H9 (cell line): ENCODE data around the gene RNF225. TPM values are rescaled to one million over a fixed set of nuclear protein-coding genes. Genes with fewer than 3 reads are reported as not detected.

Experiments
- DNase-seq: peaks from one replicate; pipeline ENCODE4 v3.0.0-alpha.2; 2017
- H2AFZ ChIP-seq: one replicate; pipeline ENCODE4 v1.6.1; 2013; ENCODE audit warnings: mild to moderate bottlenecking, low read length, control low read depth, moderate library complexity
- H2AK5ac ChIP-seq: 2 replicates; pipeline ENCODE4 v1.6.1; 2013; ENCODE audit warnings: low read length, control low read depth, mixed read lengths; ENCODE audit not compliant: insufficient read length
- H2BK120ac ChIP-seq: one replicate; pipeline ENCODE4 v1.6.1; 2013; ENCODE audit warnings: low read depth, mild to moderate bottlenecking, low read length, control low read depth, inconsistent platforms; ENCODE audit not compliant: poor library complexity, severe bottlenecking
- H2BK12ac ChIP-seq: 2 replicates; pipeline ENCODE4 v1.6.1; 2013; ENCODE audit warnings: low read length, control low read depth, mixed read lengths, low read depth; ENCODE audit not compliant: insufficient read length
- H2BK15ac ChIP-seq: 2 replicates; pipeline ENCODE4 v1.6.1; 2013; ENCODE audit warnings: low read depth, low read length, control low read depth
- H2BK20ac ChIP-seq: one replicate; pipeline ENCODE4 v1.6.1; 2013; ENCODE audit warnings: low read depth, mild to moderate bottlenecking, low read length, control low read depth, inconsistent platforms; ENCODE audit not compliant: poor library complexity, severe bottlenecking
- H2BK5ac ChIP-seq: 2 replicates; pipeline ENCODE4 v1.6.1; 2013; ENCODE audit warnings: low read length, control low read depth, mixed read lengths; ENCODE audit not compliant: insufficient read length
- H3K14ac ChIP-seq: 2 replicates; pipeline ENCODE4 v1.6.1; 2013; ENCODE audit warnings: low read length, control low read depth; ENCODE audit not compliant: insufficient read depth
- H3K18ac ChIP-seq: 2 replicates; pipeline ENCODE4 v1.6.1; 2013; ENCODE audit warnings: low read depth, mild to moderate bottlenecking, mixed read lengths, low read length, control low read depth; ENCODE audit not compliant: insufficient read length
- H3K23ac ChIP-seq: 2 replicates; pipeline ENCODE4 v1.6.1; 2013; ENCODE audit warnings: low read length, control low read depth, mixed read lengths, low read depth; ENCODE audit not compliant: insufficient read length
- H3K23me2 ChIP-seq: 2 replicates; pipeline ENCODE4 v1.6.1; 2013; ENCODE audit warnings: low read depth, mild to moderate bottlenecking, mixed read lengths, low read length, control low read depth; ENCODE audit not compliant: insufficient read length, poor library complexity, severe bottlenecking
- H3K27ac ChIP-seq: 2 replicates; pipeline ENCODE4 v1.5.1; 2013; ENCODE audit warnings: low read length, control low read depth, mixed read lengths, low read depth; ENCODE audit not compliant: insufficient read length
- H3K27me3 ChIP-seq: 2 replicates; pipeline ENCODE4 v1.6.1; 2013; ENCODE audit warnings: low read length, control low read depth, inconsistent platforms; ENCODE audit not compliant: insufficient read depth
- H3K4ac ChIP-seq: 2 replicates; pipeline ENCODE4 v1.6.1; 2013; ENCODE audit warnings: low read depth, mild to moderate bottlenecking, control low read depth, inconsistent platforms, low read length, moderate library complexity
- H3K4me1 ChIP-seq: 2 replicates; pipeline ENCODE4 v1.6.1; 2013; ENCODE audit warnings: low read length, control low read depth, inconsistent platforms; ENCODE audit not compliant: insufficient read depth
- H3K4me2 ChIP-seq: 2 replicates; pipeline ENCODE4 v1.6.1; 2013; ENCODE audit warnings: low read length, control low read depth, mixed read lengths; ENCODE audit not compliant: insufficient read length, insufficient read depth
- H3K56ac ChIP-seq: 2 replicates; pipeline ENCODE4 v1.6.1; 2013; ENCODE audit warnings: low read depth, mild to moderate bottlenecking, mixed read lengths, low read length, control low read depth; ENCODE audit not compliant: insufficient read length
- H3K79me1 ChIP-seq: 2 replicates; pipeline ENCODE4 v1.6.1; 2013; ENCODE audit warnings: low read depth, mild to moderate bottlenecking, moderate library complexity, low read length, control low read depth, inconsistent platforms; ENCODE audit not compliant: insufficient read depth, poor library complexity, severe bottlenecking
- H3K79me2 ChIP-seq: 2 replicates; pipeline ENCODE4 v1.6.1; 2013; ENCODE audit warnings: low read length, control low read depth, inconsistent platforms; ENCODE audit not compliant: insufficient read depth
- H3K9ac ChIP-seq: 2 replicates; pipeline ENCODE4 v1.6.1; 2013; ENCODE audit warnings: low read length, control low read depth, mixed read lengths; ENCODE audit not compliant: insufficient read length; ENCODE audit errors: extremely low read depth
- H3K9me3 ChIP-seq: one replicate; pipeline ENCODE4 v1.6.1; 2013; ENCODE audit warnings: low read depth, low read length, inconsistent platforms; ENCODE audit not compliant: control insufficient read depth
- H3T11ph ChIP-seq: one replicate; pipeline ENCODE4 v1.6.1; 2013; ENCODE audit warnings: mild to moderate bottlenecking, low read length, control low read depth, inconsistent platforms
- H4K20me1 ChIP-seq: one replicate; pipeline ENCODE4 v1.6.1; 2013; ENCODE audit not compliant: control insufficient read depth, insufficient read length, insufficient read depth
- H4K5ac ChIP-seq: 2 replicates; pipeline ENCODE4 v1.6.1; 2013; ENCODE audit warnings: low read depth, mild to moderate bottlenecking, mixed read lengths, low read length, control low read depth; ENCODE audit not compliant: insufficient read length
- H4K8ac ChIP-seq: replicated peaks from 2 replicates; pipeline ENCODE4 v1.6.1; 2013; ENCODE audit warnings: low read length, control low read depth, mixed read lengths, low read depth; ENCODE audit not compliant: insufficient read length
- H4K91ac ChIP-seq: 2 replicates; pipeline ENCODE4 v1.6.1; 2013; ENCODE audit warnings: low read depth, mild to moderate bottlenecking, moderate library complexity, mixed read lengths, low read length, control low read depth; ENCODE audit not compliant: insufficient read length
- H3K27ac Mint-ChIP-seq, 3 experiments: 2 replicates in 2 of 3; 3 replicates in 1 of 3; pipeline ENCODE4 v1.8.0; 2020 to 2021; ENCODE audit warnings: mixed read lengths in 3 of 3, mild to moderate bottlenecking in 1 of 3, moderate library complexity in 1 of 3
- H3K27me3 Mint-ChIP-seq: 2 replicates; pipeline ENCODE4 v1.8.0; 2021; ENCODE audit warnings: low read depth, mild to moderate bottlenecking, moderate library complexity, mixed read lengths
- H3K36me3 Mint-ChIP-seq, 3 experiments: 2 replicates in 2 of 3; 3 replicates in 1 of 3; pipeline ENCODE4 v1.8.0; 2020 to 2021; ENCODE audit warnings: low read depth in 3 of 3, mixed read lengths in 3 of 3; ENCODE audit not compliant: insufficient read depth in 1 of 3
- H3K4me1 Mint-ChIP-seq, 2 experiments: 2 replicates each; pipeline ENCODE4 v1.8.0; 2020; ENCODE audit warnings: mixed read lengths in 2 of 2
- H3K4me3 Mint-ChIP-seq, 2 experiments: 2 replicates in 1 of 2; 3 replicates in 1 of 2; pipeline ENCODE4 v1.8.0; 2020 to 2021; ENCODE audit warnings: mild to moderate bottlenecking in 2 of 2, mixed read lengths in 2 of 2, moderate library complexity in 1 of 2
- H3K9me3 Mint-ChIP-seq, 2 experiments: 2 replicates in 1 of 2; 3 replicates in 1 of 2; pipeline ENCODE4 v1.8.0; 2020; ENCODE audit warnings: mild to moderate bottlenecking in 2 of 2, mixed read lengths in 2 of 2, moderate library complexity in 1 of 2
- WGBS: extraction: QIAGEN DNeasy Blood & Tissue Kit; methylation state at CpG from one replicate; pipeline ENCODE4 v1.1.7; 2013; ENCODE audit warnings: missing lambda C conversion rate, low lambda C conversion rate, mixed read lengths; ENCODE audit not compliant: insufficient read length; ENCODE audit errors: extremely low coverage; 5-methylcytosine and 5-hydroxymethylcytosine counted together
- total RNA-seq: library from RNA; stranded (reverse); gene quantifications from 2 replicates; pipeline ENCODE4 v1.2.1, GENCODE V29; 2021
- TF ChIP-seq, protein P1 (sequence below): fragments of 200-600 bp; sonication (generic); conservative IDR thresholded peaks from 3 replicates; pipeline ENCODE4 v1.8.0; 2021; ENCODE audit warnings: antibody characterized with exemption, mild to moderate bottlenecking

RNF225 gene
- total RNA-seq, 1 experiment from 2014 or later = 2.1 TPM

DNA sequence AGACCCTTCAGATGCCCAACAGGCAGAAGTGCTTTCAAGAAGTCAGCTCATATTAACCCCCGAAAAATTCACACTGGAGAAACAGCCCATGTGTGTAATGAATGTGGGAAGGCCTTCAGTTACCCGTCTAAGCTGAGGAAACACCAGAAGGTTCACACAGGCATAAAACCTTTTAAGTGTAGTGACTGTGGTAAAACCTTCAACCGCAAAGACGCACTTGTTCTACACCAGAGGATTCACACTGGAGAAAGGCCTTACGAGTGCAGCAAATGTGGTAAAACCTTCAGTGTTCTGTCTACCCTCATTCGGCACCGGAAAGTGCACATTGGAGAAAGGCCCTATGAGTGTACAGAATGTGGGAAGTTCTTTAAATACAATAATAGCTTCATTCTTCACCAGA, 21.6 kb downstream of the RNF225 start:
- H4K8ac ChIP-seq = no peak overlapping the region
- no peaks in the 10 kb centered on the region for H3K4me1 ChIP-seq
- no peak overlapping the region for H3K9ac ChIP-seq
- no peak overlapping the region for H3K18ac ChIP-seq
- H4K91ac ChIP-seq = no peak overlapping the region
- no peaks in the 10 kb centered on the region for H3K79me1 ChIP-seq
- no peak overlapping the region for H2AFZ ChIP-seq
- H3T11ph ChIP-seq = no peak overlapping the region
- H2BK120ac ChIP-seq = no peak overlapping the region
- no peak overlapping the region for H2AK5ac ChIP-seq
- Mint-ChIP-seq H3K4me3 (no peak overlapping the region), H3K27me3 (no peaks in the 10 kb centered on the region), H3K27ac (no peak overlapping the region), H3K9me3 (peaks cover 0 to 8% of the 10 kb centered on the region in 2 experiments; a peak in 3 of 5 replicates), H3K36me3 (peaks cover 16 to 20% (median 17%) of the 10 kb centered on the region in 3 experiments), H3K4me1 (no peaks in the 10 kb centered on the region)
- no peak overlapping the region for H3K4ac ChIP-seq
- no CpG with 5 or more reads among the region's 7 CpGs for WGBS
- no peak overlapping the region for H3K27ac ChIP-seq
- no peak overlapping the region for H3K4me2 ChIP-seq
- TF ChIP-seq, protein P1, sequence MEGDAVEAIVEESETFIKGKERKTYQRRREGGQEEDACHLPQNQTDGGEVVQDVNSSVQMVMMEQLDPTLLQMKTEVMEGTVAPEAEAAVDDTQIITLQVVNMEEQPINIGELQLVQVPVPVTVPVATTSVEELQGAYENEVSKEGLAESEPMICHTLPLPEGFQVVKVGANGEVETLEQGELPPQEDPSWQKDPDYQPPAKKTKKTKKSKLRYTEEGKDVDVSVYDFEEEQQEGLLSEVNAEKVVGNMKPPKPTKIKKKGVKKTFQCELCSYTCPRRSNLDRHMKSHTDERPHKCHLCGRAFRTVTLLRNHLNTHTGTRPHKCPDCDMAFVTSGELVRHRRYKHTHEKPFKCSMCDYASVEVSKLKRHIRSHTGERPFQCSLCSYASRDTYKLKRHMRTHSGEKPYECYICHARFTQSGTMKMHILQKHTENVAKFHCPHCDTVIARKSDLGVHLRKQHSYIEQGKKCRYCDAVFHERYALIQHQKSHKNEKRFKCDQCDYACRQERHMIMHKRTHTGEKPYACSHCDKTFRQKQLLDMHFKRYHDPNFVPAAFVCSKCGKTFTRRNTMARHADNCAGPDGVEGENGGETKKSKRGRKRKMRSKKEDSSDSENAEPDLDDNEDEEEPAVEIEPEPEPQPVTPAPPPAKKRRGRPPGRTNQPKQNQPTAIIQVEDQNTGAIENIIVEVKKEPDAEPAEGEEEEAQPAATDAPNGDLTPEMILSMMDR = no peak
- H2BK5ac ChIP-seq = no peak overlapping the region
- H3K9me3 ChIP-seq = no peaks in the 10 kb centered on the region
- H3K23ac ChIP-seq = no peak overlapping the region
- H3K14ac ChIP-seq = no peak overlapping the region
- no peaks in the 10 kb centered on the region for H4K20me1 ChIP-seq
- no peaks in the 10 kb centered on the region for H3K27me3 ChIP-seq
- no peak overlapping the region for H2BK15ac ChIP-seq
- no peaks in the 10 kb centered on the region for H3K23me2 ChIP-seq
- no peaks in the 10 kb centered on the region for H3K79me2 ChIP-seq
- H2BK20ac ChIP-seq = no peak overlapping the region
- no peak overlapping the region for H3K56ac ChIP-seq
- H4K5ac ChIP-seq = no peak overlapping the region
- no peak for DNase-seq
- H2BK12ac ChIP-seq = no peak overlapping the region
